ENCODE data around the gene FBXL3.

DNA sequence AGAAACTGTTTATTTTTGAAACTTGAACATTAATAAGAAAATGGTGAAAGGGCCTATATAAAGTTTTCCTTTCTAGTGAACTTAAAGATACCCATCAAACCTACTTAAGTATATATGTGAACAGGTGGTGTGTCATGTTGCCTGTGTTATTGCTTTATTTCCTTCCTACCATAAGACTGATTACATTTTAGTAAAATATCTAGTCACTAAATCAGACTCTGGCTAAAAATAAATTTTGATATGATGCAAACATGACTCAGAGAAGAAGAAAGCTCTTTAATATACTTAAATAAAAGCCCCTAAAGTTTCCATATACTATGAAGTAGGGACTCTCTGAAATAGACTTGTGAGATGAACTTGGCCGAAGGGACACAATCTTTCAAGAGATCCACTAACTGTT lies 35.1 kb upstream of the FBXL3 start:
- TF ChIP-seq UBTF (CRISPR knock-in tag; IDR thresholded peaks at IDR 0.05): no peak
- TF ChIP-seq MAFK (conservative IDR thresholded peaks at IDR 0.05 in 1 of 2, IDR thresholded peaks at IDR 0.05 in 1 of 2; ENCODE audit: low read length in 2 of 2): no peak
- TF ChIP-seq REST (IDR thresholded peaks at IDR 0.05; ENCODE audit: borderline replicate concordance in 1 of 2, low read depth in 1 of 2, low read length in 2 of 2): no peak
- TF ChIP-seq EZH2 (conservative IDR thresholded peaks at IDR 0.05; ENCODE audit: low read depth, low read length): no peak
- TF ChIP-seq, protein P1, sequence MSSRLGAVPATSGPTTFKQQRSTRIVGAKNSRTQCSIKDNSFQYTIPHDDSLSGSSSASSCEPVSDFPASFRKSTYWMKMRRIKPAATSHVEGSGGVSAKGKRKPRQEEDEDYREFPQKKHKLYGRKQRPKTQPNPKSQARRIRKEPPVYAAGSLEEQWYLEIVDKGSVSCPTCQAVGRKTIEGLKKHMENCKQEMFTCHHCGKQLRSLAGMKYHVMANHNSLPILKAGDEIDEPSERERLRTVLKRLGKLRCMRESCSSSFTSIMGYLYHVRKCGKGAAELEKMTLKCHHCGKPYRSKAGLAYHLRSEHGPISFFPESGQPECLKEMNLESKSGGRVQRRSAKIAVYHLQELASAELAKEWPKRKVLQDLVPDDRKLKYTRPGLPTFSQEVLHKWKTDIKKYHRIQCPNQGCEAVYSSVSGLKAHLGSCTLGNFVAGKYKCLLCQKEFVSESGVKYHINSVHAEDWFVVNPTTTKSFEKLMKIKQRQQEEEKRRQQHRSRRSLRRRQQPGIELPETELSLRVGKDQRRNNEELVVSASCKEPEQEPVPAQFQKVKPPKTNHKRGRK (CRISPR knock-in tag; IDR thresholded peaks at IDR 0.05): no peak
- TF ChIP-seq AKAP8 (CRISPR knock-in tag; IDR thresholded peaks at IDR 0.05): no peak
- TF ChIP-seq ZNF891 (CRISPR knock-in tag; IDR thresholded peaks at IDR 0.05): no peak
- TF ChIP-seq RFX5 (IDR thresholded peaks at IDR 0.05; ENCODE audit: low read depth, low read length): no peak
- no peak for TF ChIP-seq FIP1L1 (IDR thresholded peaks at IDR 0.05; ENCODE audit: borderline replicate concordance, insufficient read depth, low read depth, low read length)
- no peak for TF ChIP-seq ZNF543 (CRISPR knock-in tag; IDR thresholded peaks at IDR 0.05)
- no peak for TF ChIP-seq ZNF350 (CRISPR knock-in tag; IDR thresholded peaks at IDR 0.05; ENCODE audit: borderline replicate concordance, low read depth)
- TF ChIP-seq FOSL1 (CRISPR knock-in tag; IDR thresholded peaks at IDR 0.05; ENCODE audit: borderline replicate concordance): no peak

Measured in HepG2 (cell line).